Thymus (tissue), 11 donors: ENCODE data around the gene PRRT1B. TPM values are rescaled to one million over a fixed set of nuclear protein-coding genes. Genes with fewer than 3 reads are reported as not detected.
A peak's percentile ranks its signal among the peaks of the same experiment; 100 is the strongest.

ENCODE experiments used
- DNase-seq, 9 donors: peaks; one replicate each; pipeline ENCODE4 v3.0.0-alpha.2; 2013; ENCODE audit warnings: low spot score in 9 of 9, low read depth in 6 of 9, missing footprints in 1 of 9
- H3K27ac ChIP-seq, 2 donors: one replicate each; pipeline ENCODE4 v1.5.1; 2013; ENCODE audit warnings: control low read depth in 1 of 2, low read depth in 1 of 2, low read length in 1 of 2, mild to moderate bottlenecking in 1 of 2, moderate library complexity in 1 of 2
- H3K27me3 ChIP-seq, 2 donors: one replicate each; pipeline ENCODE4 v1.5.1; 2013; ENCODE audit warnings: low read length in 1 of 2; ENCODE audit not compliant: control insufficient read depth in 2 of 2, insufficient read depth in 1 of 2
- H3K36me3 ChIP-seq, 2 donors: one replicate each; pipeline ENCODE4 v1.5.1; 2013; ENCODE audit warnings: low read length in 1 of 2, mild to moderate bottlenecking in 1 of 2, moderate library complexity in 1 of 2; ENCODE audit not compliant: control insufficient read depth in 2 of 2, insufficient read depth in 2 of 2
- H3K4me1 ChIP-seq, 2 donors: one replicate each; pipeline ENCODE4 v1.5.1; 2013; ENCODE audit warnings: low read length in 2 of 2; ENCODE audit not compliant: control insufficient read depth in 2 of 2, insufficient read depth in 2 of 2
- H3K4me3 ChIP-seq, 2 donors: one replicate each; pipeline ENCODE4 v1.5.1; 2013; ENCODE audit warnings: low read length in 2 of 2, control low read depth in 1 of 2, mild to moderate bottlenecking in 1 of 2
- H3K9me3 ChIP-seq, 2 donors: one replicate each; pipeline ENCODE4 v1.5.1; 2013; ENCODE audit warnings: low read length in 1 of 2, mild to moderate bottlenecking in 1 of 2; ENCODE audit not compliant: control insufficient read depth in 2 of 2, insufficient read depth in 1 of 2
- WGBS: extraction: QIAGEN DNeasy Blood & Tissue Kit; methylation state at CpG from one replicate; pipeline ENCODE4 v1.1.7; 2013; 5-methylcytosine and 5-hydroxymethylcytosine counted together
- polyA plus RNA-seq: library from polyadenylated mRNA; stranded (reverse); fragments of 200-250 nt; gene quantifications from one replicate; pipeline ENCODE4 v1.2.3, GENCODE V29; 2013
- total RNA-seq: library from RNA; stranded (reverse); fragments of 120-200 nt; gene quantifications from one replicate; pipeline ENCODE4 v1.2.4, GENCODE V29; 2013
- donor health status: healthy.

PRRT1B gene
- total and polyA plus RNA-seq, 2 donors = not detected

- H3K4me3 ChIP-seq = no peak overlapping the region
- no peaks in the 10 kb centered on the region for H3K27me3 ChIP-seq
- WGBS = 95% methylated on average over 19 of the region's 19 CpGs
- peaks cover 79 to 81% of the 10 kb centered on the region in 2 donors for H3K36me3 ChIP-seq
- peaks cover 8 to 17% of the 10 kb centered on the region in 2 donors for H3K4me1 ChIP-seq
- no peaks in the 10 kb centered on the region for H3K9me3 ChIP-seq
- DNase-seq = no peak
- H3K27ac ChIP-seq = no peak overlapping the region
Observed at GRCh38 chr9:131525643-131526565, 19.4 kb upstream of the PRRT1B start.

GRCh38 chr9:131528186-131528585 is 17.1 kb upstream of the PRRT1B start:
- no peak for DNase-seq
- 92% methylated on average over 7 of the region's 7 CpGs for WGBS
- Histone ChIP-seq H3K36me3 (peaks cover 56 to 63% of the 10 kb centered on the region in 2 donors), H3K27me3 (no peaks in the 10 kb centered on the region), H3K4me3 (no peak overlapping the region), H3K9me3 (no peaks in the 10 kb centered on the region), H3K4me1 (peaks cover 12 to 17% of the 10 kb centered on the region in 2 donors), H3K27ac (no peak overlapping the region)

GRCh38 chr9:131528886-131529505 is 16.3 kb upstream of the PRRT1B start:
- no peak for DNase-seq
- H3K4me3 ChIP-seq = no peak overlapping the region
- no peak overlapping the region for H3K27ac ChIP-seq
- 99% methylated on average over 35 of the region's 35 CpGs for WGBS
- no peaks in the 10 kb centered on the region for H3K27me3 ChIP-seq
- H3K36me3 ChIP-seq = peaks cover 48 to 56% of the 10 kb centered on the region in 2 donors
- H3K4me1 ChIP-seq = peaks cover 12 to 18% of the 10 kb centered on the region in 2 donors
- no peaks in the 10 kb centered on the region for H3K9me3 ChIP-seq

- Histone ChIP-seq H3K27ac (no peak overlapping the region), H3K9me3 (no peaks in the 10 kb centered on the region), H3K4me1 (peaks cover 19 to 27% of the 10 kb centered on the region in 2 donors), H3K27me3 (no peaks in the 10 kb centered on the region), H3K4me3 (peak overlapping the region; percentile 66 to 100), H3K36me3 (peaks cover 40 to 50% of the 10 kb centered on the region in 2 donors)
- DNase-seq = no peak
- WGBS = 85% methylated on average over 24 of the region's 24 CpGs
Observed at GRCh38 chr9:131529597-131530545, 15.5 kb upstream of the PRRT1B start.

GRCh38 chr9:131530546-131530919 is 14.8 kb upstream of the PRRT1B start:
- Histone ChIP-seq H3K9me3 (no peaks in the 10 kb centered on the region), H3K27ac (no peak overlapping the region), H3K4me3 (peak overlapping the region; percentile 66 to 100), H3K27me3 (no peaks in the 10 kb centered on the region), H3K4me1 (peaks cover 25 to 33% of the 10 kb centered on the region in 2 donors), H3K36me3 (peaks cover 33 to 43% of the 10 kb centered on the region in 2 donors)
- 6% methylated on average over 29 of the region's 29 CpGs for WGBS
- no peak for DNase-seq

GRCh38 chr9:131530920-131531832 is 14.1 kb upstream of the PRRT1B start, which contains the start of gene UCK1:
Gene UCK1 (minus strand): TSS chr9:131531263. CDS start chr9:131531174, 89 bp downstream.
- DNase-seq = peak in 8 of 9 donors; percentile 47 to 90 (median 78)
- H3K36me3 ChIP-seq = peaks cover 27 to 37% of the 10 kb centered on the region in 2 donors
- H3K27me3 ChIP-seq = no peaks in the 10 kb centered on the region
- no peaks in the 10 kb centered on the region for H3K9me3 ChIP-seq
- H3K4me3 ChIP-seq = peak within 1 kb of the TSS; percentile 66 to 100
- H3K27ac ChIP-seq = peak within 1 kb of the TSS in 1 of 2 donors; percentile 70
- H3K4me1 ChIP-seq = peaks cover 27 to 36% of the 10 kb centered on the region in 2 donors
- WGBS = 15% methylated on average over 103 of the region's 103 CpGs

GRCh38 chr9:131534721-131535237 is 10.5 kb upstream of the PRRT1B start:
- peaks cover 33% of the 10 kb centered on the region in 2 donors for H3K4me1 ChIP-seq
- H3K4me3 ChIP-seq = no peak overlapping the region
- H3K27ac ChIP-seq = peak overlapping the region in 1 of 2 donors; percentile 55
- H3K27me3 ChIP-seq = no peaks in the 10 kb centered on the region
- WGBS = 32% methylated on average over 8 of the region's 8 CpGs
- peaks cover 0 to 1% of the 10 kb centered on the region in 2 donors for H3K36me3 ChIP-seq
- H3K9me3 ChIP-seq = peaks cover 0 to 5% of the 10 kb centered on the region in 2 donors
- DNase-seq = peak in 3 of 9 donors; percentile 27 to 73 (median 49)
